ENCODE measurements around the gene UNC80. TPM values are rescaled to one million over a fixed set of nuclear protein-coding genes. Genes with fewer than 3 reads are reported as not detected.

Gene UNC80
- total RNA-seq, 1 donor from 2014 or later = 0.05 TPM

GRCh38 chr2:210007895-210008294, 236.3 kb downstream of the UNC80 start:
- H3K4me3 Mint-ChIP-seq (ENCODE audit: unreplicated experiment) = no peak overlapping the region
- H3K36me3 Mint-ChIP-seq (ENCODE audit: low read depth, unreplicated experiment) = peaks cover 19% of the 10 kb centered on the region
- DNase-seq (ENCODE audit: low spot score) = no peak
- no peaks in the 10 kb centered on the region for H3K27me3 Mint-ChIP-seq (ENCODE audit: unreplicated experiment)
- no peak overlapping the region for H3K27ac Mint-ChIP-seq (ENCODE audit: unreplicated experiment)
- peaks cover 19% of the 10 kb centered on the region for H3K4me1 Mint-ChIP-seq (ENCODE audit: unreplicated experiment)
- H3K9me3 Mint-ChIP-seq (ENCODE audit: unreplicated experiment) = no peaks in the 10 kb centered on the region
- no peak for TF ChIP-seq CTCF (IDR thresholded peaks at IDR 0.05; ENCODE audit: unreplicated experiment)

- H3K4me3 Mint-ChIP-seq (ENCODE audit: unreplicated experiment) = no peak overlapping the region
Measured at GRCh38 chr2:210009126-210009525, 237.5 kb downstream of the UNC80 start.

GRCh38 chr2:210009896-210010295, 238.3 kb downstream of the UNC80 start:
- DNase-seq (ENCODE audit: low spot score) = no peak
- H3K4me1 Mint-ChIP-seq (ENCODE audit: unreplicated experiment) = peaks cover 15% of the 10 kb centered on the region
- peaks cover 21% of the 10 kb centered on the region for H3K36me3 Mint-ChIP-seq (ENCODE audit: low read depth, unreplicated experiment)
- no peaks in the 10 kb centered on the region for H3K9me3 Mint-ChIP-seq (ENCODE audit: unreplicated experiment)
- H3K4me3 Mint-ChIP-seq (ENCODE audit: unreplicated experiment) = peak overlapping the region; percentile 1
- peak overlapping the region; percentile 2 for H3K27ac Mint-ChIP-seq (ENCODE audit: unreplicated experiment)
- no peak for TF ChIP-seq CTCF (IDR thresholded peaks at IDR 0.05; ENCODE audit: unreplicated experiment)
- H3K27me3 Mint-ChIP-seq (ENCODE audit: unreplicated experiment) = no peaks in the 10 kb centered on the region

More at GRCh38 chr2:210009126-210009525, 237.5 kb downstream of the UNC80 start:
- Mint-ChIP-seq H3K27ac (ENCODE audit: unreplicated experiment) (no peak overlapping the region), H3K4me1 (ENCODE audit: unreplicated experiment) (peaks cover 17% of the 10 kb centered on the region), H3K9me3 (ENCODE audit: unreplicated experiment) (no peaks in the 10 kb centered on the region), H3K27me3 (ENCODE audit: unreplicated experiment) (no peaks in the 10 kb centered on the region), H3K36me3 (ENCODE audit: low read depth, unreplicated experiment) (peaks cover 19% of the 10 kb centered on the region)
- no peak for DNase-seq (ENCODE audit: low spot score)
- no peak for TF ChIP-seq CTCF (IDR thresholded peaks at IDR 0.05; ENCODE audit: unreplicated experiment)

- Mint-ChIP-seq H3K36me3 (ENCODE audit: low read depth, unreplicated experiment) (peaks cover 10% of the 10 kb centered on the region), H3K9me3 (ENCODE audit: unreplicated experiment) (no peaks in the 10 kb centered on the region)
Measured at GRCh38 chr2:210020138-210020537, 248.5 kb downstream of the UNC80 start.

GRCh38 chr2:210022824-210023223, 251.2 kb downstream of the UNC80 start:
- TF ChIP-seq CTCF (IDR thresholded peaks at IDR 0.05; ENCODE audit: unreplicated experiment) = no peak
- peaks cover 10% of the 10 kb centered on the region for H3K36me3 Mint-ChIP-seq (ENCODE audit: low read depth, unreplicated experiment)
- no peaks in the 10 kb centered on the region for H3K4me1 Mint-ChIP-seq (ENCODE audit: unreplicated experiment)
- H3K27me3 Mint-ChIP-seq (ENCODE audit: unreplicated experiment) = no peaks in the 10 kb centered on the region
- DNase-seq (ENCODE audit: low spot score) = no peak
- H3K9me3 Mint-ChIP-seq (ENCODE audit: unreplicated experiment) = no peaks in the 10 kb centered on the region
- H3K27ac Mint-ChIP-seq (ENCODE audit: unreplicated experiment) = no peak overlapping the region
- H3K4me3 Mint-ChIP-seq (ENCODE audit: unreplicated experiment) = no peak overlapping the region

More at GRCh38 chr2:210020138-210020537, 248.5 kb downstream of the UNC80 start:
- Mint-ChIP-seq H3K4me1 (ENCODE audit: unreplicated experiment) (no peaks in the 10 kb centered on the region), H3K27ac (ENCODE audit: unreplicated experiment) (no peak overlapping the region), H3K27me3 (ENCODE audit: unreplicated experiment) (no peaks in the 10 kb centered on the region), H3K4me3 (ENCODE audit: unreplicated experiment) (no peak overlapping the region)
- DNase-seq (ENCODE audit: low spot score) = no peak
- TF ChIP-seq CTCF (IDR thresholded peaks at IDR 0.05; ENCODE audit: unreplicated experiment) = no peak
